Stimulated activated CD4-positive, alpha-beta T cell treated with anti-CD3 and anti-CD28 coated beads, Interleukin-2, amount 100 ng/mL, for 4 hours (primary cell): ENCODE results near the gene PDPK1.
"Not testable (repeated sequence)": the region's sequence is repeated elsewhere in the genome, so short reads cannot be mapped to it uniquely, and the experiment has no call there.

ENCODE experiments used
- DNase-seq: peaks from one replicate; pipeline ENCODE4 v3.0.0-alpha.2; 2020; ENCODE audit warnings: low read depth

PDPK1 gene

GRCh38 chr16:2611877-2612276 is 74.1 kb downstream of the PDPK1 start:
- DNase-seq, result not testable (repeated sequence)

GRCh38 chr16:2613251-2613650 is 75.4 kb downstream of the PDPK1 start:
- DNase-seq, result not testable (repeated sequence)

- no peak for DNase-seq
Measured at GRCh38 chr16:2614761-2615191, 77.0 kb downstream of the PDPK1 start.

GRCh38 chr16:2618964-2619363 is 81.1 kb downstream of the PDPK1 start:
- not testable (repeated sequence) for DNase-seq

- DNase-seq, result not testable (repeated sequence)
Measured at GRCh38 chr16:2619628-2620027, 81.8 kb downstream of the PDPK1 start.

GRCh38 chr16:2620870-2621269 is 83.0 kb downstream of the PDPK1 start:
- not testable (repeated sequence) for DNase-seq

- not testable (repeated sequence) for DNase-seq
Measured at GRCh38 chr16:2621395-2621794, 83.6 kb downstream of the PDPK1 start.

- DNase-seq, result not testable (repeated sequence)
Measured at GRCh38 chr16:2627075-2627474, 89.3 kb downstream of the PDPK1 start.

- not testable (repeated sequence) for DNase-seq
Measured at GRCh38 chr16:2631203-2631602, 93.4 kb downstream of the PDPK1 start.

- not testable (repeated sequence) for DNase-seq
Measured at GRCh38 chr16:2632291-2632690, 94.5 kb downstream of the PDPK1 start.

- DNase-seq, result not testable (repeated sequence)
Measured at GRCh38 chr16:2639071-2639721, 101.4 kb downstream of the PDPK1 start.

- not testable (repeated sequence) for DNase-seq
Measured at GRCh38 chr16:2639722-2640072, 101.9 kb downstream of the PDPK1 start.

- not testable (repeated sequence) for DNase-seq
Measured at GRCh38 chr16:2642561-2642960, 104.7 kb downstream of the PDPK1 start.

- DNase-seq, result not testable (repeated sequence)
Measured at GRCh38 chr16:2644754-2645453, 107.1 kb downstream of the PDPK1 start.

- DNase-seq, result not testable (repeated sequence)
Measured at GRCh38 chr16:2651268-2651871, 113.5 kb downstream of the PDPK1 start.
